Measurements from ENCODE around the gene SNX10. TPM values are rescaled to one million over a fixed set of nuclear protein-coding genes. Genes with fewer than 3 reads are reported as not detected.
"Not testable (repeated sequence)": the region's sequence is repeated elsewhere in the genome, so short reads cannot be mapped to it uniquely, and the experiment has no call there.

Gene SNX10
- total and polyA plus RNA-seq, 2 of the 4 experiments (the other 2 are of a cell fraction) = not detected

GRCh38 chr7:26261866-26262265 is 29.8 kb upstream of the SNX10 start:
- H3K27ac ChIP-seq (ENCODE audit: insufficient read depth, low read length); H3K4me2 ChIP-seq (ENCODE audit: low read depth, low read length); POLR2A ChIA-PET (ENCODE audit: unreplicated experiment); H2BK120ac ChIP-seq (ENCODE audit: low read depth, low read length); intact Hi-C loops (cut with micrococcal nuclease); H3K18ac ChIP-seq (ENCODE audit: low read depth, low read length); H3K9ac ChIP-seq (ENCODE audit: low read depth, low read length); H3K4ac ChIP-seq (ENCODE audit: low read depth, low read length); H3K9me1 ChIP-seq (ENCODE audit: insufficient read depth, low read length); H3K4me3 ChIP-seq (ENCODE audit: insufficient read depth, low read depth, low read length); H3K27me3 ChIP-seq (ENCODE audit: control insufficient read depth, insufficient read depth, low read length); H4K5ac ChIP-seq (ENCODE audit: low read depth, low read length); in situ Hi-C loops (cut with MboI; ENCODE audit: low sequenced_read_pairs); ATAC-seq (ENCODE audit: low read depth); H4K91ac ChIP-seq (ENCODE audit: insufficient read depth, low read depth, low read length); H4K8ac ChIP-seq (ENCODE audit: low read depth in 2 of 2, low read length in 2 of 2); CTCF ChIA-PET; H3K36me3 ChIP-seq (ENCODE audit: control insufficient read depth, insufficient read depth, low read length); H2BK5ac ChIP-seq (ENCODE audit: low read depth, low read length, poor library complexity, severe bottlenecking); H3K79me1 ChIP-seq (ENCODE audit: low read depth in 1 of 2, low read length in 2 of 2); DNase-seq; H2AK9ac ChIP-seq (replicated peaks; ENCODE audit: low read depth, low read length, poor library complexity); dilution Hi-C loops (cut with HindIII; ENCODE audit: low sequenced_read_pairs, unreplicated experiment); H3K23ac ChIP-seq (ENCODE audit: low read depth, low read length); H2BK20ac ChIP-seq (ENCODE audit: low read depth, low read length); H3K14ac ChIP-seq (replicated peaks; ENCODE audit: low read depth, low read length); H2AFZ ChIP-seq (replicated peaks; ENCODE audit: low read length, poor library complexity); H4K20me1 ChIP-seq (ENCODE audit: insufficient read depth, low read length); H3K56ac ChIP-seq (ENCODE audit: extremely low read depth, insufficient read depth, low read length); H3K4me1 ChIP-seq (ENCODE audit: control insufficient read depth, insufficient read depth, low read length); BruUV-seq (replicated peaks); H2BK15ac ChIP-seq (ENCODE audit: low read depth, low read length); H3K9me3 ChIP-seq (ENCODE audit: control insufficient read depth, insufficient read depth, low read length); H2AK5ac ChIP-seq (ENCODE audit: low read depth, low read length): not testable (repeated sequence)
- 98% methylated on average over 7 of the region's 29 CpGs; no CpG with 5 or more reads in 1 of the 2 experiments for WGBS, 2 experiments (ENCODE audit: extremely low coverage in 2 of 2, insufficient read length in 1 of 2)

Data from IMR-90 (cell line).